KOPT-K1 (cell line): ENCODE measurements around the gene ZBTB25.

ENCODE experiments used
- H3K27ac ChIP-seq: fragments of 200-600 bp; sonication (generic); 2 replicates; pipeline ENCODE4 v1.5.1; 2016; ENCODE audit warnings: antibody characterized with exemption, mild to moderate bottlenecking, low read depth, low read length; ENCODE audit not compliant: poor library complexity, severe bottlenecking
- H3K36me3 ChIP-seq: fragments of 200-600 bp; sonication (generic); 2 replicates; pipeline ENCODE4 v1.5.1; 2017; ENCODE audit warnings: antibody characterized with exemption, mild to moderate bottlenecking, low read length, moderate library complexity; ENCODE audit not compliant: insufficient read depth
- H3K9me3 ChIP-seq: fragments of 200-600 bp; sonication (generic); 2 replicates; pipeline ENCODE4 v1.5.1; 2017; ENCODE audit warnings: antibody characterized with exemption, low read length, mild to moderate bottlenecking; ENCODE audit not compliant: insufficient read depth, poor library complexity, severe bottlenecking

ZBTB25 gene

GRCh38 chr14:64502887-64503433 lies 678 bp downstream of the ZBTB25 start:
- Histone ChIP-seq H3K36me3 (peaks cover 8% of the 10 kb centered on the region), H3K27ac (peak overlapping the region; percentile 96), H3K9me3 (no peaks in the 10 kb centered on the region)

GRCh38 chr14:64502456-64502855 lies 1.2 kb downstream of the ZBTB25 start:
- H3K36me3 ChIP-seq: peaks cover 13% of the 10 kb centered on the region
- no peaks in the 10 kb centered on the region for H3K9me3 ChIP-seq
- H3K27ac ChIP-seq: peak overlapping the region; percentile 96

- Histone ChIP-seq H3K36me3 (peaks cover 14% of the 10 kb centered on the region), H3K9me3 (no peaks in the 10 kb centered on the region), H3K27ac (peak overlapping the region; percentile 96)
Measured at GRCh38 chr14:64501411-64502171, 2.0 kb downstream of the ZBTB25 start.

- Histone ChIP-seq H3K9me3 (no peaks in the 10 kb centered on the region), H3K27ac (peak overlapping the region; percentile 96), H3K36me3 (peaks cover 26% of the 10 kb centered on the region)
Measured at GRCh38 chr14:64500088-64500487, 3.5 kb downstream of the ZBTB25 start.

GRCh38 chr14:64496764-64497163 lies 6.9 kb downstream of the ZBTB25 start:
- Histone ChIP-seq H3K36me3 (peaks cover 49% of the 10 kb centered on the region), H3K27ac (no peak overlapping the region), H3K9me3 (no peaks in the 10 kb centered on the region)

- H3K9me3 ChIP-seq: no peaks in the 10 kb centered on the region
- no peak overlapping the region for H3K27ac ChIP-seq
- peaks cover 64% of the 10 kb centered on the region for H3K36me3 ChIP-seq
Measured at GRCh38 chr14:64495252-64495651, 8.4 kb downstream of the ZBTB25 start.

- Histone ChIP-seq H3K9me3 (no peaks in the 10 kb centered on the region), H3K27ac (no peak overlapping the region), H3K36me3 (peaks cover 71% of the 10 kb centered on the region)
Measured at GRCh38 chr14:64493455-64493854, 10.2 kb downstream of the ZBTB25 start.

- peaks cover 82% of the 10 kb centered on the region for H3K36me3 ChIP-seq
- H3K27ac ChIP-seq: no peak overlapping the region
- H3K9me3 ChIP-seq: no peaks in the 10 kb centered on the region
Measured at GRCh38 chr14:64491637-64492036, 12.0 kb downstream of the ZBTB25 start.

- no peaks in the 10 kb centered on the region for H3K9me3 ChIP-seq
- H3K27ac ChIP-seq: no peak overlapping the region
- H3K36me3 ChIP-seq: peaks cover 90% of the 10 kb centered on the region
Measured at GRCh38 chr14:64488590-64489099, 15.0 kb downstream of the ZBTB25 start.

GRCh38 chr14:64478634-64479250 lies 24.9 kb downstream of the ZBTB25 start:
- H3K36me3 ChIP-seq: peaks cover 41% of the 10 kb centered on the region
- H3K9me3 ChIP-seq: no peaks in the 10 kb centered on the region
- no peak overlapping the region for H3K27ac ChIP-seq

- peaks cover 33% of the 10 kb centered on the region for H3K36me3 ChIP-seq
- no peak overlapping the region for H3K27ac ChIP-seq
- no peaks in the 10 kb centered on the region for H3K9me3 ChIP-seq
Measured at GRCh38 chr14:64476438-64476837, 27.2 kb downstream of the ZBTB25 start.

- peaks cover 27% of the 10 kb centered on the region; the same call in 1 of the 2 replicates for H3K36me3 ChIP-seq
- no peaks in the 10 kb centered on the region for H3K9me3 ChIP-seq
- H3K27ac ChIP-seq: no peak overlapping the region
Measured at GRCh38 chr14:64475585-64476273, 27.9 kb downstream of the ZBTB25 start.

GRCh38 chr14:64474698-64475097 lies 28.9 kb downstream of the ZBTB25 start:
- Histone ChIP-seq H3K36me3 (peaks cover 23% of the 10 kb centered on the region; the same call in 1 of the 2 replicates), H3K27ac (no peak overlapping the region), H3K9me3 (no peaks in the 10 kb centered on the region)

GRCh38 chr14:64474041-64474440 lies 29.6 kb downstream of the ZBTB25 start:
- Histone ChIP-seq H3K36me3 (peaks cover 16% of the 10 kb centered on the region; the same call in 1 of the 2 replicates), H3K9me3 (no peaks in the 10 kb centered on the region), H3K27ac (no peak overlapping the region)

- no peaks in the 10 kb centered on the region for H3K9me3 ChIP-seq
- H3K27ac ChIP-seq: no peak overlapping the region
Measured at GRCh38 chr14:64468451-64468850, 35.2 kb downstream of the ZBTB25 start.

More at GRCh38 chr14:64468451-64468850, 35.2 kb downstream of the ZBTB25 start:
- H3K36me3 ChIP-seq: no peaks in the 10 kb centered on the region
